Measurements from ENCODE around the gene MEMO1. TPM values are rescaled to one million over a fixed set of nuclear protein-coding genes. Genes with fewer than 3 reads are reported as not detected.

Gene MEMO1
- total and polyA plus RNA-seq, 9 of the 15 experiments (the other 6 are each of a cell fraction or from before 2014, with no cell fraction given) = 22.1 to 87.7 (median 61.2) TPM

GRCh38 chr2:31998731-31999383, 12.0 kb downstream of the MEMO1 start (continued):
- TF ChIP-seq SNAPC5 (CRISPR knock-in tag; IDR thresholded peaks at IDR 0.05) (no peak), ZNF318 (IDR thresholded peaks at IDR 0.05; ENCODE audit: borderline replicate concordance in 1 of 2, low read depth in 1 of 2) (no peak), E2F1 (CRISPR knock-in tag; IDR thresholded peaks at IDR 0.05) (no peak), ZNF445 (CRISPR knock-in tag; IDR thresholded peaks at IDR 0.05; ENCODE audit: low read depth) (no peak), ZNF23 (CRISPR knock-in tag; IDR thresholded peaks at IDR 0.05) (no peak), RAD21 (CRISPR knock-in tag; conservative IDR thresholded peaks at IDR 0.05 in 1 of 2, IDR thresholded peaks at IDR 0.05 in 1 of 2) (no peak), MEF2A (IDR thresholded peaks at IDR 0.05; ENCODE audit: control insufficient read depth, low read depth, low read length) (no peak), SMARCE1 (IDR thresholded peaks at IDR 0.05) (0 out of 2 replicates have a peak, but pooled peaks have one; percentile 22), SPI1 (IDR thresholded peaks at IDR 0.05; ENCODE audit: borderline replicate concordance, low read depth, low read length) (peak; percentile 81), ETV5 (CRISPR knock-in tag; IDR thresholded peaks at IDR 0.05; ENCODE audit: low read depth) (no peak), FOXM1 (IDR thresholded peaks at IDR 0.05; ENCODE audit: low read depth) (no peak), FOXM1 (CRISPR knock-in tag; IDR thresholded peaks at IDR 0.05; ENCODE audit: low read depth) (no peak), MCM2 (IDR thresholded peaks at IDR 0.05; ENCODE audit: low read depth) (no peak), SOX6 (IDR thresholded peaks at IDR 0.05) (no peak), DPF2 (IDR thresholded peaks at IDR 0.05) (peak; percentile 12; the same call in 1 of the 2 replicates), SMARCA4 (IDR thresholded peaks at IDR 0.05) (0 out of 2 replicates have a peak, but pooled peaks have one; percentile 14), POLR2AphosphoS2 (IDR thresholded peaks at IDR 0.05; ENCODE audit: low read length) (no peak), ZNF134 (CRISPR knock-in tag; conservative IDR thresholded peaks at IDR 0.05) (no peak), SMAD4 (CRISPR knock-in tag; conservative IDR thresholded peaks at IDR 0.05) (peak; percentile 76), ZNF239 (CRISPR knock-in tag; IDR thresholded peaks at IDR 0.05) (no peak), NBN (IDR thresholded peaks at IDR 0.05; ENCODE audit: low read depth) (peak; percentile 52; the same call in 1 of the 2 replicates)
